SK-N-SH (cell line): Measurements from ENCODE around the gene TRIM68. TPM values are rescaled to one million over a fixed set of nuclear protein-coding genes. Genes with fewer than 3 reads are reported as not detected.

Experiments used
- CTCF ChIA-PET: fragments of 300-600, 350-600 bp; formaldehyde crosslinking; extraction: SDS; loops from one replicate; lab custom pipeline; 2021; lab: Yijun Ruan, JAX
- POLR2A ChIA-PET: fragments of 350-600 bp; sonication (Branson Sonifier 250); formaldehyde crosslinking; extraction: SDS; loops from one replicate; lab custom pipeline; 2020; ENCODE audit warnings: antibody characterized with exemption, inconsistent platforms; lab: Yijun Ruan, JAX
- DNase-seq: peaks from one replicate; pipeline ENCODE4 v3.0.0; 2012
- H2AFZ ChIP-seq: fragments of 200-600 bp; sonication (generic); 2 replicates; pipeline ENCODE4 v1.8.1; 2016; ENCODE audit warnings: antibody characterized with exemption, mild to moderate bottlenecking, low read depth
- H3F3A ChIP-seq: fragments of 200-600 bp; sonication (generic); replicated peaks from 2 replicates; pipeline ENCODE3; 2016; ENCODE audit warnings: antibody characterized with exemption, mild to moderate bottlenecking; ENCODE audit not compliant: insufficient read depth
- H3K27ac ChIP-seq, 2 experiments: fragments of 200-500 bp in 1 of 2; fragments of 200-600 bp in 1 of 2; sonication (Bioruptor generic) in 1 of 2; sonication (generic), shearing (Covaris generic) in 1 of 2; 2 replicates each; pipeline versions ENCODE4 v1.5.1 to v1.6.1; 2014 to 2016; ENCODE audit warnings: low read depth in 2 of 2, inconsistent platforms in 1 of 2, low read length in 1 of 2, mild to moderate bottlenecking in 1 of 2, mixed read lengths in 1 of 2
- H3K27me3 ChIP-seq: fragments of 200-600 bp; sonication (generic), shearing (Covaris generic); 2 replicates; pipeline ENCODE4 v1.6.1; 2016; ENCODE audit warnings: mixed run types; ENCODE audit not compliant: insufficient read depth
- H3K36me3 ChIP-seq, 2 experiments: fragments of 200-500 bp in 1 of 2; fragments of 200-600 bp in 1 of 2; sonication (Bioruptor generic) in 1 of 2; sonication (generic) in 1 of 2; replicated peaks in 1 of 2; 2 replicates each; pipeline versions ENCODE3 to v1.5.1; 2014 to 2016; ENCODE audit warnings: low read length in 1 of 2, mild to moderate bottlenecking in 1 of 2; ENCODE audit not compliant: insufficient read depth in 2 of 2, control insufficient read depth in 1 of 2
- H3K4me1 ChIP-seq, 2 experiments: fragments of 200-500 bp in 1 of 2; fragments of 200-600 bp in 1 of 2; sonication (Bioruptor generic) in 1 of 2; sonication (generic), shearing (Covaris generic) in 1 of 2; 2 replicates each; pipeline versions ENCODE4 v1.5.1 to v1.6.1; 2014 to 2016; ENCODE audit warnings: low read depth in 1 of 2, low read length in 1 of 2, mixed run types in 1 of 2; ENCODE audit not compliant: insufficient read depth in 2 of 2, control insufficient read depth in 1 of 2
- H3K4me2 ChIP-seq: fragments of 200-600 bp; sonication (generic), shearing (Covaris generic); 2 replicates; pipeline ENCODE4 v1.6.1; 2017; ENCODE audit warnings: mixed run types
- H3K4me3 ChIP-seq, 2 experiments: fragments of 200-500 bp in 1 of 2; fragments of 200-600 bp in 1 of 2; sonication (Bioruptor generic) in 1 of 2; sonication (generic), shearing (Covaris generic) in 1 of 2; 2 replicates each; pipeline versions ENCODE4 v1.5.1 to v1.8.1; 2014 to 2016; ENCODE audit warnings: low read depth in 2 of 2, inconsistent platforms in 1 of 2, low read length in 1 of 2, mild to moderate bottlenecking in 1 of 2, mixed read lengths in 1 of 2, moderate library complexity in 1 of 2
- H3K79me2 ChIP-seq: fragments of 200-600 bp; sonication (generic); 2 replicates; pipeline ENCODE4 v1.8.1; 2017; ENCODE audit warnings: mild to moderate bottlenecking; ENCODE audit not compliant: insufficient read depth
- H3K9ac ChIP-seq: fragments of 200-600 bp; sonication (generic); 2 replicates; pipeline ENCODE4 v1.6.1; 2017; ENCODE audit warnings: mixed run types
- H3K9me2 ChIP-seq: fragments of 200-600 bp; sonication (generic); 2 replicates; pipeline ENCODE4 v1.6.1; 2017; ENCODE audit warnings: mixed run types
- H3K9me3 ChIP-seq: fragments of 200-600 bp; sonication (generic); 2 replicates; pipeline ENCODE4 v1.6.1; 2017; ENCODE audit warnings: mixed run types, mild to moderate bottlenecking, moderate library complexity
- H4K20me1 ChIP-seq: fragments of 200-600 bp; sonication (generic); 2 replicates; pipeline ENCODE4 v1.6.1; 2017; ENCODE audit warnings: mild to moderate bottlenecking, mixed run types; ENCODE audit not compliant: insufficient read depth
- ELF1 ChIP-seq: IDR thresholded peaks from 2 replicates; pipeline ENCODE4 v1.4.0; 2012
- FOXJ3 ChIP-seq: sonication (generic); formaldehyde crosslinking; IDR thresholded peaks from 2 replicates; pipeline ENCODE4 v1.5.1; 2020; ENCODE audit warnings: mild to moderate bottlenecking, missing genetic modification reagents
- JUND ChIP-seq: IDR thresholded peaks from 2 replicates; pipeline ENCODE4 v1.4.0; 2012
- MXI1 ChIP-seq: IDR thresholded peaks from 2 replicates; pipeline ENCODE4 v1.6.1; 2012; ENCODE audit warnings: mild to moderate bottlenecking, low read depth, low read length, improper control_type of control experiment
- NFIC ChIP-seq: IDR thresholded peaks from 2 replicates; pipeline ENCODE4 v1.4.0; 2012; ENCODE audit warnings: borderline replicate concordance
- POLR2AphosphoS5 ChIP-seq: IDR thresholded peaks from 2 replicates; pipeline ENCODE4 v1.6.1; 2012; ENCODE audit warnings: low read depth, low read length
- SMC3 ChIP-seq: IDR thresholded peaks from 2 replicates; pipeline ENCODE4 v1.6.1; 2012; ENCODE audit warnings: low read depth, low read length, improper control_type of control experiment
- TCF12 ChIP-seq: IDR thresholded peaks from 2 replicates; pipeline ENCODE4 v1.4.0; 2012
- WGBS: methylation state at CpG from one replicate; pipeline ENCODE4 v1.1.6; 2017; ENCODE audit warnings: low lambda C conversion rate; 5-methylcytosine and 5-hydroxymethylcytosine counted together
- polyA plus RNA-seq, 3 experiments: library from polyadenylated mRNA; depleted of rRNA; stranded (reverse); fragments of >200 nt; gene quantifications; 2 replicates each; pipeline ENCODE4 v1.2.3, GENCODE V29; 2012
- TF ChIP-seq, protein P1 (sequence below): IDR thresholded peaks from 2 replicates; pipeline ENCODE4 v1.4.0; 2012; ENCODE audit warnings: low read depth, borderline replicate concordance
- TF ChIP-seq, protein P2 (sequence below): fragments of 200-600 bp; sonication (generic); IDR thresholded peaks from 2 replicates; pipeline ENCODE4 v1.6.1; 2017; ENCODE audit warnings: antibody characterized with exemption, mild to moderate bottlenecking, moderate library complexity

Gene TRIM68
- polyA plus RNA-seq, 1 of the 3 experiments (the other 2 are of a cell fraction), result 4.9 TPM

DNA sequence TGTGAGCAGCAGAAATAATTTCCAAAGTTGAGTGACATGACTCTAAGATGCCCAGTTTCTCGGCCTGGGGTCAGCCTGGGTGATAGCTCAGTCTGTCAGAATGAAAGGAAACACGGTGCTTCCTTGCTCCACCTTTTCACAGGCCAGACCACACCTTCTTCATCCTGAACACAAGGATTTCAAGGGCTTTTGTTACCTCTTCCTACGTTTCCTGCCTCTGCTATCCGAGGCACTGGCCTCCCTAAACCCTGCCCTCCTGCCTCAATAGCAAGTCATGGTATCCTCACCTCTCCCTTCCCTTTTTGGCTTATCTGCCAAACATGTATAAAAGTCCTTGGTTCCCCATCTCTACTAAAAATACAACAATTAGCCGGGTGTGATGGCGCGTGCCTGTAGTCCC, 34.0 kb upstream of the TRIM68 start:
- Histone ChIP-seq H3K4me1 (no peaks in the 10 kb centered on the region; a peak in 1 of 4 replicates), H3K27me3 (peaks cover 28% of the 10 kb centered on the region), H4K20me1 (no peaks in the 10 kb centered on the region), H3K4me2 (no peak overlapping the region), H3K36me3 (no peaks in the 10 kb centered on the region), H3K27ac (no peak overlapping the region), H3K79me2 (no peaks in the 10 kb centered on the region), H3F3A (no peaks in the 10 kb centered on the region), H3K4me3 (no peak overlapping the region), H2AFZ (no peak overlapping the region), H3K9me3 (no peaks in the 10 kb centered on the region), H3K9me2 (no peaks in the 10 kb centered on the region), H3K9ac (no peak overlapping the region)
- ChIA-PET CTCF (interaction anchor here (1.0 kb wide), 1 partner anchor 15 kb away, joined by 3 read pairs; no protein-coding TSS in a partner anchor), POLR2A (no interaction called here)
- 9% methylated on average over 7 of the region's 7 CpGs for WGBS
- DNase-seq, result no peak
- no peak for TF ChIP-seq TCF12
- no peak for TF ChIP-seq FOXJ3 (CRISPR knock-in tag)
- TF ChIP-seq SMC3, result no peak

DNA sequence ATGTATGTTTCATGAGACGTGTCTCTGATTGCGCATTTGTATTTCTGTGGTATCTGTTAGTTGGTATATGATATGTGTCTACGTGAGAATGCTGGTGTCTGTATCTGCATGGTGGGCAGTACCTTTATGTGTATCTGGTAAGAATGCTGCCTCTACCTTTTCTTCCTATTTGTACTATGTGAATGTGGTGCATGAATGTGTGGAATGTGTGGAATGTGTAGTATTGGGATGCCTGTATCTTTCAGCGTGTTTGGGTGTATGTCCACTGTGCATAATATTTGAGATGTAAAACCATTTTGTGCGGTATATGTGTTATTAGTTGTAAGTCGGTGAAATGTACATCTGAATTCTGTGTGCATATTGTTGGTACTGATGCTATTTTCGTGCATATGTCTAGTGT, 33.5 kb upstream of the TRIM68 start:
- H3K4me1 ChIP-seq, result no peaks in the 10 kb centered on the region; a peak in 1 of 4 replicates
- H3K27ac ChIP-seq, result no peak overlapping the region
- 10% methylated on average over 7 of the region's 7 CpGs for WGBS
- no peaks in the 10 kb centered on the region for H3F3A ChIP-seq
- H3K79me2 ChIP-seq, result no peaks in the 10 kb centered on the region
- ChIA-PET POLR2A (no interaction called here), CTCF (no interaction called here)
- no peaks in the 10 kb centered on the region for H3K9me2 ChIP-seq
- no peak overlapping the region for H2AFZ ChIP-seq
- no peaks in the 10 kb centered on the region for H4K20me1 ChIP-seq
- H3K4me2 ChIP-seq, result no peak overlapping the region
- H3K9ac ChIP-seq, result no peak overlapping the region
- TF ChIP-seq JUND (no peak), ELF1 (no peak), POLR2AphosphoS5 (no peak), MXI1 (no peak)
- TF ChIP-seq, protein P1, sequence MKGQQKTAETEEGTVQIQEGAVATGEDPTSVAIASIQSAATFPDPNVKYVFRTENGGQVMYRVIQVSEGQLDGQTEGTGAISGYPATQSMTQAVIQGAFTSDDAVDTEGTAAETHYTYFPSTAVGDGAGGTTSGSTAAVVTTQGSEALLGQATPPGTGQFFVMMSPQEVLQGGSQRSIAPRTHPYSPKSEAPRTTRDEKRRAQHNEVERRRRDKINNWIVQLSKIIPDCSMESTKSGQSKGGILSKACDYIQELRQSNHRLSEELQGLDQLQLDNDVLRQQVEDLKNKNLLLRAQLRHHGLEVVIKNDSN, result no peak
- TF ChIP-seq, protein P2, sequence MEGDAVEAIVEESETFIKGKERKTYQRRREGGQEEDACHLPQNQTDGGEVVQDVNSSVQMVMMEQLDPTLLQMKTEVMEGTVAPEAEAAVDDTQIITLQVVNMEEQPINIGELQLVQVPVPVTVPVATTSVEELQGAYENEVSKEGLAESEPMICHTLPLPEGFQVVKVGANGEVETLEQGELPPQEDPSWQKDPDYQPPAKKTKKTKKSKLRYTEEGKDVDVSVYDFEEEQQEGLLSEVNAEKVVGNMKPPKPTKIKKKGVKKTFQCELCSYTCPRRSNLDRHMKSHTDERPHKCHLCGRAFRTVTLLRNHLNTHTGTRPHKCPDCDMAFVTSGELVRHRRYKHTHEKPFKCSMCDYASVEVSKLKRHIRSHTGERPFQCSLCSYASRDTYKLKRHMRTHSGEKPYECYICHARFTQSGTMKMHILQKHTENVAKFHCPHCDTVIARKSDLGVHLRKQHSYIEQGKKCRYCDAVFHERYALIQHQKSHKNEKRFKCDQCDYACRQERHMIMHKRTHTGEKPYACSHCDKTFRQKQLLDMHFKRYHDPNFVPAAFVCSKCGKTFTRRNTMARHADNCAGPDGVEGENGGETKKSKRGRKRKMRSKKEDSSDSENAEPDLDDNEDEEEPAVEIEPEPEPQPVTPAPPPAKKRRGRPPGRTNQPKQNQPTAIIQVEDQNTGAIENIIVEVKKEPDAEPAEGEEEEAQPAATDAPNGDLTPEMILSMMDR, result no peak
- DNase-seq, result no peak
- no peaks in the 10 kb centered on the region for H3K9me3 ChIP-seq
- no peaks in the 10 kb centered on the region for H3K36me3 ChIP-seq
- H3K4me3 ChIP-seq, result no peak overlapping the region
- H3K27me3 ChIP-seq, result peaks cover 28% of the 10 kb centered on the region

DNA sequence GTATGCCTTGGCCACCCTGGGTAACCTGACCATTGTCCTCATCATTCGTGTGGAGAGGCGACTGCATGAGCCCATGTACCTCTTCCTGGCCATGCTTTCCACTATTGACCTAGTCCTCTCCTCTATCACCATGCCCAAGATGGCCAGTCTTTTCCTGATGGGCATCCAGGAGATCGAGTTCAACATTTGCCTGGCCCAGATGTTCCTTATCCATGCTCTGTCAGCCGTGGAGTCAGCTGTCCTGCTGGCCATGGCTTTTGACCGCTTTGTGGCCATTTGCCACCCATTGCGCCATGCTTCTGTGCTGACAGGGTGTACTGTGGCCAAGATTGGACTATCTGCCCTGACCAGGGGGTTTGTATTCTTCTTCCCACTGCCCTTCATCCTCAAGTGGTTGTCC, 31.9 kb upstream of the TRIM68 start:
- Histone ChIP-seq H3K9ac (no peak overlapping the region), H3K27ac (no peak overlapping the region), H3K4me1 (no peaks in the 10 kb centered on the region; a peak in 1 of 4 replicates), H3K9me2 (no peaks in the 10 kb centered on the region), H3F3A (no peaks in the 10 kb centered on the region), H3K27me3 (peaks cover 27% of the 10 kb centered on the region), H3K36me3 (no peaks in the 10 kb centered on the region), H3K9me3 (no peaks in the 10 kb centered on the region), H3K4me2 (no peak overlapping the region), H4K20me1 (no peaks in the 10 kb centered on the region), H3K4me3 (no peak overlapping the region), H3K79me2 (no peaks in the 10 kb centered on the region), H2AFZ (no peak overlapping the region)
- POLR2A ChIA-PET, result no interaction called here
- no peak for DNase-seq
- 10% methylated on average over 5 of the region's 6 CpGs for WGBS
- TF ChIP-seq TCF12 (no peak), NFIC (no peak)
- CTCF ChIA-PET, result no interaction called here
